Activated naive CD4-positive, alpha-beta T cell treated with anti-CD3 and anti-CD28 coated beads for 36 hours (primary cell): Measurements from ENCODE around the gene PSMC6. TPM values are rescaled to one million over a fixed set of nuclear protein-coding genes. Genes with fewer than 3 reads are reported as not detected.
A peak's percentile ranks its signal among the peaks of the same experiment; 100 is the strongest.

Experiments
- CTCF ChIA-PET: fragments of 350-600 bp; sonication (Branson Sonifier 250); formaldehyde crosslinking; loops from one replicate; lab custom pipeline; 2021; ENCODE audit warnings: antibody characterized with exemption; lab: Charles Lee
- DNase-seq: peaks from one replicate; pipeline ENCODE4 v3.0.0-alpha.2; 2020
- H3K27ac Mint-ChIP-seq: one replicate; pipeline ENCODE4 v1.8.0; 2021; ENCODE audit warnings: mild to moderate bottlenecking, mixed read lengths
- H3K27me3 Mint-ChIP-seq: one replicate; pipeline ENCODE4 v1.8.0; 2021; ENCODE audit warnings: low read depth, mixed read lengths
- H3K36me3 Mint-ChIP-seq: one replicate; pipeline ENCODE4 v1.8.0; 2021; ENCODE audit warnings: low read depth, mixed read lengths
- H3K4me1 Mint-ChIP-seq: one replicate; pipeline ENCODE4 v1.8.0; 2021; ENCODE audit warnings: low read depth, mixed read lengths
- H3K4me3 Mint-ChIP-seq: one replicate; pipeline ENCODE4 v1.8.0; 2021; ENCODE audit warnings: mild to moderate bottlenecking, moderate library complexity, mixed read lengths
- H3K9me3 Mint-ChIP-seq: one replicate; pipeline ENCODE4 v1.8.0; 2021; ENCODE audit warnings: mixed read lengths
- intact Hi-C: fragments of 100-400 bp; cut with micrococcal nuclease; formaldehyde crosslinking; loops from one replicate; pipeline ENCODE4 v1.15.1; 2023
- total RNA-seq, 2 experiments: library from RNA; stranded (reverse); gene quantifications; one replicate each; pipeline ENCODE4 v1.2.3, GENCODE V29; 2021

PSMC6 gene
- total RNA-seq, result 100 to 1,000 TPM; 103 to 114 TPM

DNA sequence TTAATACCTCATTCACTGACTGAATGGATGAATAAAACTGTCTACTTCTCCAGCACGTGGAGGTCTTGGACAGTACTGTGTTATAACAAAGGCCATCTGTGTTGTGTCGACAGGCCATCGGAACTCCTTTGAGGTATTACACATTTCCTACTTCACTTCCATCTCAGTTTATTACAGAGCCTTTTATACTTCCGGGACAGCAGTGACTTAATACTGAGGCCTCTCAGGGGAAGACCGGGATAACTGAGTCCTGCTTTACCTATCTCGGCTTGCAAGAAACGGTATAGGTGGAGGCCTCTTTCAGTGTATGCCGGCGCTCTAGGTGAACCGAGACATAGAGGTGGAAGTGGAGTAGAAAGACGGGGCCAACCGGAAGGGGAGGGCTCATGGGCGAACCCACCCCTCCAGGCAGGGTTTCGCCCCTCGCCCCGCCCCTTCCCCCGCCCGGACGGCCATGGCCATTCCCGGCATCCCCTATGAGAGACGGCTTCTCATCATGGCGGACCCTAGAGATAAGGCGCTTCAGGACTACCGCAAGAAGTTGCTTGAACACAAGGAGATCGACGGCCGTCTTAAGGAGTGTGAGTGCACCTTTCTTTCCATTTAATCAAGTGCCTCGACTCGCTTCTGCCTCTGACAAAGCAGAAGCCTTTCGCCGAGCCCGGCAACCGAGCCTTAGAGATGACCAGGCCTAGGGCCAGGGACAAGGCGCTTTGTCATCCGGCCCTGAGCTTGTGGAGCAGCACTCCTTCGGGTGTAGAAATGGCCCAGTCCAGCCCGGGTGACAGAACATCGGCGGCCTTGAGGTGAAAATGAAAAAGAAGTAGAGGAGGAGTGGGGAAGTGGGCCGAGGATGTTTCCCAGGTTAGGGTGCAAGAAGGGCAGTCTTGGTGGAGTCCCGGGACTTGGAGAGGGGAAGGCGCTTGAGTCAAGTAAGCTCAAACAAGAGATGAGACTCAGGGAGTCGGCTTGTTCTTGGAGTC lies at the start of gene PSMC6:
TSS of gene PSMC6 (plus strand) at position 477 of the 983 bp plus-strand sequence. CDS start at position 497, 20 bp downstream.
- peak; percentile 97 for DNase-seq
- H3K9me3 Mint-ChIP-seq, result no peaks in the 10 kb centered on the region
- H3K36me3 Mint-ChIP-seq, result peaks cover 26% of the 10 kb centered on the region
- CTCF ChIA-PET, result interaction anchor here (0.7 to 1.0 kb wide), 2 partner anchors 18 to 1475 kb away, joined by 3 read pairs; no protein-coding TSS in a partner anchor
- peaks cover 47% of the 10 kb centered on the region for H3K4me1 Mint-ChIP-seq
- H3K27me3 Mint-ChIP-seq, result no peaks in the 10 kb centered on the region
- intact Hi-C loops, result loop anchor here (1.0 to 2.0 kb wide), 8 partner anchors 13 to 1689 kb away; partner anchors contain the start of genes DDHD1, GNPNAT1, GPR137C and STYX
- H3K27ac Mint-ChIP-seq, result peak within 1 kb of the TSS; percentile 97
- peak within 1 kb of the TSS; percentile 100 for H3K4me3 Mint-ChIP-seq

DNA sequence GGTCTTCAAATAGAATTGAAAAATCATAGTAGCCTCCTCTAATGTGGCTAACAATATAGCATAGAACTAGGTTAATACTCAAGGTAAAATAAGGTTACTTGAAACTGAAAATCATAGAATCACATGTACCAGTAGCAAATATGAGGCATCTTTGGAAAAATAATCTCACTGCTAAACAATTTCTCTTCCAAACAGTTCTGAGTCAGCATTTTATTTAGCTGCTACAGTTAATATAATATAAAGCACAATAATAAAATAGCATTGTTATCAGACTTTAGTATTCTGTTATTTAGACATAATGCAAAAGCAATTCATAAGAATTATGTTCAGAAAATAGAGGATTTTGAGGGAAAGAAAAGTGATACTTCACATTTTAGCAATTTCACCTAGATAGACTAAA lies 46.7 kb upstream of the PSMC6 start:
- no peak for DNase-seq
- peaks cover 14% of the 10 kb centered on the region for H3K36me3 Mint-ChIP-seq
- CTCF ChIA-PET, result no interaction called here
- H3K27ac Mint-ChIP-seq, result no peak overlapping the region
- intact Hi-C loops, result no loop called here
- no peak overlapping the region for H3K4me3 Mint-ChIP-seq
- H3K9me3 Mint-ChIP-seq, result no peaks in the 10 kb centered on the region
- H3K4me1 Mint-ChIP-seq, result peaks cover 2% of the 10 kb centered on the region
- H3K27me3 Mint-ChIP-seq, result no peaks in the 10 kb centered on the region

DNA sequence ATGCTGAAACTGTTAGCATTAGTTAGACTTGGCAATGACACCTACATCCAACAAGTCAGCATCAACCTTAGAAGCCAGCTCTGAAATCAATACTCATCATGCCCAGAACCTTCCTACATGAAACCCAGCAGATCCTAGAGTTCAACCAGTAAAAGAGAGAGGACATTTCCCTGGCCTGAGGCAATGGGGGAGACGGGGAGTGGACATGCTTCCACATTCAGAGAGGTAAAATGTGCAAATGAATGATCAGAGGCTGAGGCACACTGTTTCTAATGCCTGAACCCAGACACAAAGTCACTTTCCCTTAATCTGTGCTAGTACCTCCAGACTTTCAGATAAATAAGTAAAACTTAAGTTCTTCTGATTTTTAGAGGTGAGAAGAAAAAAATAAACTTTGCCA lies 46.2 kb upstream of the PSMC6 start:
- no peak overlapping the region for H3K27ac Mint-ChIP-seq

DNA sequence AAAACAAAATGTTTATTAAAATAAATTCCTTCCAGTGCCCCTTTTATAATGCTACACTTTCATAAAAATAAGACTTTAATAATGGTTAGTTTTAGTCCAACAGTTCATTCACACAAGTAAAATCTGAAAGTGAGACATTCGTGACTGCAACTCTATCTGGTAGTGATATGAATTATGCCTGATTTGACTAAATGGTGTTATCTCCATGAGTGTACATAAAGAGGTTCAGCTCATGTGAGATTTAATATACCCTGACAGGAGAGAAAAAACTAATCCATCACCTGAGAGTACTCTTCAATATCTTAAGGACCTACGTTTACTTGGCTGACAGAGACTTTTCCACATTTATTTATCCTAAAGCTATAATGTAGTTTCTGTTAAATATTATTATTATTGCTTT lies 45.7 kb upstream of the PSMC6 start:
- intact Hi-C loops, result no loop called here
- Mint-ChIP-seq H3K4me3 (no peak overlapping the region), H3K27me3 (no peaks in the 10 kb centered on the region)

More for the DNA sequence above, 46.2 kb upstream of the PSMC6 start:
- DNase-seq, result no peak
- CTCF ChIA-PET, result no interaction called here
- Mint-ChIP-seq H3K4me1 (peaks cover 2% of the 10 kb centered on the region), H3K27me3 (no peaks in the 10 kb centered on the region), H3K9me3 (no peaks in the 10 kb centered on the region), H3K36me3 (peaks cover 15% of the 10 kb centered on the region), H3K4me3 (no peak overlapping the region)
- intact Hi-C loops, result no loop called here

DNA sequence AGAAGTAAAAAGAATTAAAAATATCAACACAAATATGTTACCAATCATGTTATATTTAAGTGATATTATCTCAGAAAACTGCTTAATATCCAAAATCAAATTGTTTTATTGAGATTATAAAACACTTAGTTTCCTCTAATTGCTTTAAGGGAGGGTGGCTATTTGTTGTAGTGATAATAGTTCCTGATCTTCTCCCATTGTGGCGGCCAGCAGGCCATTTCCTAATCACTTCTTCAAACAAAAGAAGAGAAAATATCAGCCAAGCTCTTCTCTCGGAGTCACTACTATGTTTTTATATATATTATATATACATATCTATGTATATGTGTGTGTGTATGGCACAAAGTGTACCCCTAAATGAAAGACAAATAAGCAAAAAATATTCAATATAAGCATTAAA lies 43.1 kb upstream of the PSMC6 start:
- peaks cover 4% of the 10 kb centered on the region for H3K4me1 Mint-ChIP-seq
- no peak overlapping the region for H3K27ac Mint-ChIP-seq
- CTCF ChIA-PET, result no interaction called here
- no peak overlapping the region for H3K4me3 Mint-ChIP-seq
- no peak for DNase-seq
- no peaks in the 10 kb centered on the region for H3K27me3 Mint-ChIP-seq
- peaks cover 14% of the 10 kb centered on the region for H3K36me3 Mint-ChIP-seq
- intact Hi-C loops, result no loop called here
- H3K9me3 Mint-ChIP-seq, result no peaks in the 10 kb centered on the region

More for the DNA sequence above, 45.7 kb upstream of the PSMC6 start:
- DNase-seq, result no peak
- no peak overlapping the region for H3K27ac Mint-ChIP-seq
- no peaks in the 10 kb centered on the region for H3K9me3 Mint-ChIP-seq
- H3K36me3 Mint-ChIP-seq, result peaks cover 16% of the 10 kb centered on the region
- peaks cover 2% of the 10 kb centered on the region for H3K4me1 Mint-ChIP-seq
- CTCF ChIA-PET, result no interaction called here

DNA sequence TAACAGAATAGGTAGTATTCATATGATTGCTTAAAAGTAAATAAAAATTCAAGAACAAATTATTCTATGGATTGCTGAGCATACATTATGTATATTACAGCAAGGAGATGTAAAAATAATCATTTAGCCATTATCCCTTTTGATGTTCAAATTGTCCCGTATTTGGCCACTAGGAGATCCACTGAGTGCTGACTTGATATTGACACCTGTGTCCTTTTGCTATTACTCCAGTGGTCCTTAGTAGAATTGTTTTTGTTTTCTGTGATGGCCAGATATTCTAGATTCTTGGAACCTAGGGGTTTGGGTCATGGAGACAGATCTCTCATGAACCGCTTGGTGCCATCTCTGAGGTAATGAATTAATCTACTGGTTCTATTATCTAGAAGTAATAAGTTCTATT lies 28.4 kb upstream of the PSMC6 start:
- Mint-ChIP-seq H3K9me3 (no peaks in the 10 kb centered on the region), H3K27ac (no peak overlapping the region), H3K4me1 (peaks cover 2% of the 10 kb centered on the region), H3K27me3 (no peaks in the 10 kb centered on the region), H3K36me3 (peaks cover 23% of the 10 kb centered on the region), H3K4me3 (no peak overlapping the region)
- no peak for DNase-seq
- CTCF ChIA-PET, result interaction anchor here (0.7 to 1.3 kb wide), 2 partner anchors 15 to 423 kb away, joined by 3 read pairs; no protein-coding TSS in a partner anchor
- intact Hi-C loops, result no loop called here

DNA sequence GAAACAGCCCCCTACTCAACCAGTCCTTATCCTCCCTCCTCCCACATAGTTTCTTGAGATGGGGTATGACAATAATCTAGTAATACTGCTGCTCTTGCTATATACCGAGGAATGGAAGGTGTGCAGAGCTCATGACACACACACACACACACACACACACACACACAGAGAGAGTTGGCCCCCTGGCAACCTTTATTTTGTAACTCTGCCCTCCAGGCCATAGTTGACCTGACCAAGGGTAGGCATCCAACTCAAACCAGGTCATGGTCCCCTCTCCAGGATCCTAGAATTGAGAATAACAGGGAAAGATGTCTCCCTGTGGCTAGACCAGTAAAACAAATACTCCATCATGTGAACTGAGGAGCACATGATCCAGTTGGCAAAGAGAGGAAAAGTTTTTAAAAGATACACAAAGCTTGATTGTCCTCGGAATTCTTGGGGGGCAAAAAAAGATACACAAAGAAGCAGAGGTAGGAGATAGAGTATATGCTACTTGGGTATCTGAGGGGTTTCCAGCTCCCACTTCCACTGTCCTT lies 22.9 kb upstream of the PSMC6 start:
- CTCF ChIA-PET, result interaction anchor here (0.6 to 0.7 kb wide), 2 partner anchors 8 to 25 kb away, joined by 3 read pairs; no protein-coding TSS in a partner anchor
- no peak for DNase-seq
- peaks cover 4% of the 10 kb centered on the region for H3K36me3 Mint-ChIP-seq
- H3K4me3 Mint-ChIP-seq, result no peak overlapping the region
- no peaks in the 10 kb centered on the region for H3K9me3 Mint-ChIP-seq
- peak overlapping the region; percentile 63 for H3K27ac Mint-ChIP-seq
- H3K4me1 Mint-ChIP-seq, result peaks cover 48% of the 10 kb centered on the region
- H3K27me3 Mint-ChIP-seq, result no peaks in the 10 kb centered on the region
- intact Hi-C loops, result no loop called here

DNA sequence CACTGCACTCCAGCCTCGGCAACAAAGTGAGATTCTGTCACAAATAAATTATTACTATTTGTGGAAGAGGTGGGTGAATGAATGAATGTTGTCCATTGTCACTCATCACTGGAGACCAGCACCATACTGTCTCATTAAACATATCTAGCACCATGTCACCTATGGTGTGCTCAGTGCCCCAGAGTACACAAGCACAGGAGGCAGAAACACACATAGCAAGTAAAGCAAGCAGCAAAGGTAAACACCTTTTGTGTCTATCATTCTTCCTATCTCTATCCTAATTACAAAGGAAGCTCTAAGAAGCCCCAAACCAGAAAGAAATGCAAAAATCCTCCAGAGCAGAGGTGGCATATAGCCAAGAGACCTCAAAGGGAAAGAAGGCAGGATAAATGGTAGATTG lies 20.8 kb upstream of the PSMC6 start:
- Mint-ChIP-seq H3K4me1 (peaks cover 62% of the 10 kb centered on the region), H3K9me3 (no peaks in the 10 kb centered on the region), H3K27ac (no peak overlapping the region), H3K4me3 (no peak overlapping the region), H3K36me3 (peaks cover 3% of the 10 kb centered on the region), H3K27me3 (no peaks in the 10 kb centered on the region)
- intact Hi-C loops, result no loop called here
- CTCF ChIA-PET, result no interaction called here
- no peak for DNase-seq

DNA sequence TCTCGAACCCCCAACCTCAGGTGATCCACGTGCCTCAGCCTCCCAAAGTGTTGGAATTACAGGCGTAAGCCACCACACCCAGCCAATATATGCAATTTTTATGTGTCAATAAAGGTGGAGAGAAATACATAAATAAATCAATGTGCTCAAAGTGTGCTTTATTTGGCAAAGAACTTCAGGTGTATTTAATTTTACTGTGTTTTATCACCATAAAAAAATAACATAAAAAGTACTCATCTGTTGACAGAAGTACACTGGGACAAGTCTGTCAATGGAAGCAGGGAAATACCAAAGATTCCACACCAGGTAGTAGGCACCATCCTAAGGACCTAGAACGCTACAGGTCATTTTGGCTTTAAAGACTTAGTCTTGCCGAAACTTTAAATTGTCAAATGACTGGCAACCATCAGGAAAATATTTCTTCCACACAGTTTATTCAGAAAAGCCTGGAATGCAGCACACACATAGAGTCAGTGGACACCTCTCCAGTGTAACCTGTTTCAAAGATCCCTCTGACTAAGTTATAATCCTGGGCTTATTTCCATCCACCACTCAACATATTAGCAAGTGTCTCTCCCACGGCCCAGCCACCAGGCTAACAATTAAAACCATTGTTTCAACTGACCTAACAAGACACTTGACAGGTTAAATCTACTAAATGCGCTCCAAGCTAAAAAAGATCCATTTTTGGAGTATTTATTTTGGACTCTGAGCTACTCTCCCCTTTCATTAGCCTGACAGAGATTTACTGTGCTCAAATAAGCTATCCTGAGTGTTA lies 15.8 kb upstream of the PSMC6 start:
- Mint-ChIP-seq H3K27ac (no peak overlapping the region), H3K9me3 (no peaks in the 10 kb centered on the region), H3K36me3 (peaks cover 17% of the 10 kb centered on the region), H3K27me3 (no peaks in the 10 kb centered on the region), H3K4me1 (peaks cover 69% of the 10 kb centered on the region), H3K4me3 (no peak overlapping the region)
- CTCF ChIA-PET, result interaction anchor here (0.7 to 1.6 kb wide), 3 partner anchors 24 to 155 kb away, joined by 3 to 4 read pairs (median 3); no protein-coding TSS in a partner anchor
- intact Hi-C loops, result loop anchor here (10.0 kb wide), 1 partner anchor 696 kb away; no protein-coding TSS in a partner anchor
- DNase-seq, result no peak

DNA sequence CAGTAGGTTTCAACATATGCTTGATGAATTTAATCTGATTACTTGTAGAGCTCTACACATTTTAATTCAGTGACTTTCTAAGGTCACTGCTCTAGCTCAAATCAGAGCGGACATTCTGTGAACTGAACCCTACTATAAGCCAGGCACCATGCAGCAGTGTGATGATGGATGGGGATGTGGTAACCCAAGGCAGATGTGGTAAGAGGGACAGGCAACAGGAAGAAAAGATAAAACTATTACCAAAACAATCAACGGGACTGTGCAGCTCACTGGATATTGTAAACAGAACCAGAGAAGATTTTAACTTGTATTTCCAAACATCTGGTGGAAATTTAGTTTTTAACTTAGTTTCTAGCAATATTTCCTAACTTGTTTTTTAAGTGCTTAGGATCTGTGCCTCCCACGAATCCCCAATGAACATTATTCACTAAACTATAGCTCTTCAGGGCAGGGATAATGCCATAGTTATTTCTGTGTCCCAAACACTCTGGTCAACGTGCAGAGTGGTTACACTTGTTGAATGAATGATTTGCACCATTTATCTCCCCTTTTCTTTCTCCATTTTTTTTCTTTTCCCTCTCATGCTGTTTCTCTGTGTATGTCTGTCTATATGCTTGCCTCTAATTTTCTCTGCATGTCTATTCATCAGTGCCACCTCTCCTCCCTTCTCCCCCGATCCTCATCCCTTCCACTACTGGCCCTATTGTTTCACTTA lies 14.6 kb upstream of the PSMC6 start:
- no peak for DNase-seq
- Mint-ChIP-seq H3K4me3 (peak overlapping the region; percentile 51), H3K4me1 (peaks cover 57% of the 10 kb centered on the region), H3K27me3 (no peaks in the 10 kb centered on the region), H3K9me3 (no peaks in the 10 kb centered on the region), H3K36me3 (peaks cover 17% of the 10 kb centered on the region), H3K27ac (peak overlapping the region; percentile 67)
- CTCF ChIA-PET, result interaction anchor here (1.0 to 1.6 kb wide), 2 partner anchors 8 to 156 kb away, joined by 3 read pairs; no protein-coding TSS in a partner anchor
- intact Hi-C loops, result loop anchor here (10.0 kb wide), 1 partner anchor 698 kb away; no protein-coding TSS in a partner anchor

DNA sequence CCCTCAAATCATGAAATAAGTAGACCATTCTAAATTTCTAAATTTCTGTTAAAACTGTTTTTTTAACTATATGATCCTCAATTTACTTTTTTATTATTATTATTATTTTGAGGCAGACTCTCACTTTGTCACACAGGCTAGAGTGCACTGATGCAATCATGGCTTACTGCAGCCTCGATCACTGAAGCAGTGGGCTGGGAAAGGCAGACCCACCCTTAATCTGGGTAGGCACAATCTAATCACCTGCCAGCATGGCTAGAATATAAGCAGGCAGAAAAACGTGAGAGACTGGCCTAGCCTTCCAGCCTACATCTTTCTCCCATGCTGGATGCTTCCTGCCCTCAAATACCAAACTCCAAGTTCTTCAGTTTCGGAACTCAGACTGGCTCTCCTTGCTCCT lies 14.0 kb upstream of the PSMC6 start:
- intact Hi-C loops, result loop anchor here (10.0 kb wide), 1 partner anchor 698 kb away; no protein-coding TSS in a partner anchor
- DNase-seq, result no peak
- CTCF ChIA-PET, result interaction anchor here (0.7 to 1.0 kb wide), 2 partner anchors 9 to 14 kb away, joined by 3 read pairs; no protein-coding TSS in a partner anchor
- Mint-ChIP-seq H3K27me3 (no peaks in the 10 kb centered on the region), H3K27ac (no peak overlapping the region), H3K9me3 (no peaks in the 10 kb centered on the region), H3K4me3 (peak overlapping the region; percentile 60), H3K4me1 (peaks cover 51% of the 10 kb centered on the region), H3K36me3 (peaks cover 17% of the 10 kb centered on the region)
